Progenitor cell of endocrine pancreas (in vitro differentiated cells): ENCODE results near the gene MFSD1. TPM values are rescaled to one million over a fixed set of nuclear protein-coding genes. Genes with fewer than 3 reads are reported as not detected.

Experiments
- DNase-seq: peaks from one replicate; pipeline ENCODE4 v3.0.0; 2021; ENCODE audit warnings: low spot score; ENCODE audit not compliant: unreplicated experiment
- H3K27ac Mint-ChIP-seq: 2 replicates; pipeline ENCODE4 v1.8.0; 2021; ENCODE audit warnings: mild to moderate bottlenecking, moderate library complexity, mixed read lengths
- H3K27me3 Mint-ChIP-seq: 2 replicates; pipeline ENCODE4 v1.8.0; 2021; ENCODE audit warnings: mixed read lengths
- H3K36me3 Mint-ChIP-seq: 2 replicates; pipeline ENCODE4 v1.8.0; 2022; ENCODE audit warnings: mixed read lengths; ENCODE audit not compliant: insufficient read depth
- H3K4me1 Mint-ChIP-seq: 2 replicates; pipeline ENCODE4 v1.8.0; 2021; ENCODE audit warnings: low read depth, mixed read lengths
- H3K4me3 Mint-ChIP-seq: 2 replicates; pipeline ENCODE4 v1.8.0; 2021; ENCODE audit warnings: low read depth, mild to moderate bottlenecking, moderate library complexity, mixed read lengths
- H3K9me3 Mint-ChIP-seq: 2 replicates; pipeline ENCODE4 v1.8.0; 2021; ENCODE audit warnings: low read depth, mixed read lengths
- total RNA-seq: library from RNA; stranded (reverse); gene quantifications from 2 replicates; pipeline ENCODE4 v1.2.1, GENCODE V29; 2021
- TF ChIP-seq, protein P1 (sequence below): fragments of 200-600 bp; sonication (generic); IDR thresholded peaks from one replicate; pipeline ENCODE4 v1.5.0; 2021; ENCODE audit warnings: antibody characterized with exemption, mild to moderate bottlenecking; ENCODE audit not compliant: unreplicated experiment

The MFSD1 gene
- total RNA-seq, 1 donor from 2014 or later: 17.6 TPM

GRCh38 chr3:158773166-158773565 lies 28.7 kb upstream of the MFSD1 start:
- TF ChIP-seq, protein P1, sequence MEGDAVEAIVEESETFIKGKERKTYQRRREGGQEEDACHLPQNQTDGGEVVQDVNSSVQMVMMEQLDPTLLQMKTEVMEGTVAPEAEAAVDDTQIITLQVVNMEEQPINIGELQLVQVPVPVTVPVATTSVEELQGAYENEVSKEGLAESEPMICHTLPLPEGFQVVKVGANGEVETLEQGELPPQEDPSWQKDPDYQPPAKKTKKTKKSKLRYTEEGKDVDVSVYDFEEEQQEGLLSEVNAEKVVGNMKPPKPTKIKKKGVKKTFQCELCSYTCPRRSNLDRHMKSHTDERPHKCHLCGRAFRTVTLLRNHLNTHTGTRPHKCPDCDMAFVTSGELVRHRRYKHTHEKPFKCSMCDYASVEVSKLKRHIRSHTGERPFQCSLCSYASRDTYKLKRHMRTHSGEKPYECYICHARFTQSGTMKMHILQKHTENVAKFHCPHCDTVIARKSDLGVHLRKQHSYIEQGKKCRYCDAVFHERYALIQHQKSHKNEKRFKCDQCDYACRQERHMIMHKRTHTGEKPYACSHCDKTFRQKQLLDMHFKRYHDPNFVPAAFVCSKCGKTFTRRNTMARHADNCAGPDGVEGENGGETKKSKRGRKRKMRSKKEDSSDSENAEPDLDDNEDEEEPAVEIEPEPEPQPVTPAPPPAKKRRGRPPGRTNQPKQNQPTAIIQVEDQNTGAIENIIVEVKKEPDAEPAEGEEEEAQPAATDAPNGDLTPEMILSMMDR: no peak
- H3K27ac Mint-ChIP-seq: no peak overlapping the region
- DNase-seq: no peak
- peaks cover 15% of the 10 kb centered on the region for H3K4me1 Mint-ChIP-seq
- H3K27me3 Mint-ChIP-seq: no peaks in the 10 kb centered on the region
- H3K36me3 Mint-ChIP-seq: peaks cover 2% of the 10 kb centered on the region
- no peak overlapping the region for H3K4me3 Mint-ChIP-seq
- H3K9me3 Mint-ChIP-seq: no peaks in the 10 kb centered on the region

DNA sequence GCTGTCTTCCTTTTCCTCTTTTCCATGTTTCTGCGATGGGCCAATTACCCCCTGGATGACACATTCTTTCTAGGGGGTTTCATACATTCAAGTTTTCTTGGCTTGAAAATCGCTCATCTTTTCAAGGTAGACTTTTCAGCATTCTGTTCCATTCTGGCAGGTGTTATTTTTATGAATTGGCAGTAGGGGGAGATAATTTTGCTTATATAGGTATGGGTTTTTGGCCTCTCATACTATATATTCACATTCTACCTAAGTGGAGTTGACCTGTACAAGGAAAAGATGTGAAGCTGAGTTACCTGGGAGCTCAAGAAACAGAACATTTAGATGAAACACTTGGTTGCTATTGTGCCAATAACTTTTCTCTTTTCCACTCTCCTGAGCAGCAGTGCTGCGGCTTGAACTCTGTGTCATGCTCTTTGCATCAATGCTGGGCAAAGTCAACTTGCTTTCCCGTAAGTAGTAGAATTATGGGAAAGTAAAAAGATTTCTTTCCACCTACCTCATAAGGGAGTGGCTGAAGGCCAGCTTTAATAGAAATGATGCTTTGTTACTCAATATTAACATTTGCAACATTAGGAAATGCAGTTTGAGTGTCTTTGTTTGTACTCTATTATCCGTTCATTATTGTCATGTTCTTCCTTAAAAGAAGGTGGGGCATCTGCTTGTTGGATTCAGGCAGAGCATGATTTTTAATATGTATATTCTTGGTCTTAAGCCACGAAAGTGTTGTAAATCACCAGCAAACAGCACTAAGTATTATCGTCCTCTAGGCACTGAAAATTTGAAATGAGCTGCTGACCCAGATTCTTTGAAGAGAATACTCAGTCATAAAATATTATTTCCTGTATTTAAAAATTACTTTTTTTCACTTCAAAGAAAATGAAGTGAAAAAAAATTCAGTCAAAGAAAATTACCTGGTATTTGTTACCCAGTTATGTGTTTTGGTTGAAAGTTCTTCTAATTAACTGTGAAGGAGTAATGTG lies 27.7 kb upstream of the MFSD1 start:
- Mint-ChIP-seq H3K27ac (no peak overlapping the region), H3K36me3 (peaks cover 2% of the 10 kb centered on the region), H3K27me3 (no peaks in the 10 kb centered on the region), H3K4me1 (peaks cover 5% of the 10 kb centered on the region), H3K9me3 (no peaks in the 10 kb centered on the region), H3K4me3 (no peak overlapping the region)
- no peak for DNase-seq
- TF ChIP-seq, protein P1: no peak

DNA sequence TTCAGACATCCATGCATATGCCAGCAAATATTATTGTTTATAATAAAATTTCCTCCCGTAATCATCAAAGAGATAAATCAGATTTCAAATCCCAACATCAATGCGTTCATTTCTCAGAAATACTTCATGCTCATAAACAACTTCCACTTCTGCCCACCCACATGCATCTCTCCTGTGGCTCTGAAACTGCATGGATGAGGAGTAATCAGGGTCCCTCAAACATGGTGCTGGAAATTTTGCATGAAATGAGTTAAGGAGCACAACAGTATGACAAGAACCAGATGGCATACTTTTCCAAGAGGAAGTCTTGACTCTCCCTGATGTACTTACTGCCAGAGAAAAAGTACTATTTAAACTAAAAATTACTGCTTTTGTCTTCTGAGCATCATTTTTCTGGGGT lies 26.9 kb upstream of the MFSD1 start:
- Mint-ChIP-seq H3K27me3 (no peaks in the 10 kb centered on the region), H3K27ac (no peak overlapping the region), H3K9me3 (no peaks in the 10 kb centered on the region), H3K4me1 (peaks cover 1% of the 10 kb centered on the region), H3K36me3 (peaks cover 2% of the 10 kb centered on the region), H3K4me3 (no peak overlapping the region)
- TF ChIP-seq, protein P1: no peak
- DNase-seq: no peak

GRCh38 chr3:158775426-158776410 lies 26.1 kb upstream of the MFSD1 start:
- TF ChIP-seq, protein P1: no peak
- H3K36me3 Mint-ChIP-seq: peaks cover 2% of the 10 kb centered on the region
- DNase-seq: no peak
- H3K27ac Mint-ChIP-seq: no peak overlapping the region
- peaks cover 1% of the 10 kb centered on the region for H3K4me1 Mint-ChIP-seq
- no peaks in the 10 kb centered on the region for H3K9me3 Mint-ChIP-seq
- H3K4me3 Mint-ChIP-seq: no peak overlapping the region
- no peaks in the 10 kb centered on the region for H3K27me3 Mint-ChIP-seq

GRCh38 chr3:158776531-158776930 lies 25.3 kb upstream of the MFSD1 start:
- no peak for DNase-seq
- H3K4me1 Mint-ChIP-seq: peaks cover 1% of the 10 kb centered on the region
- no peak overlapping the region for H3K4me3 Mint-ChIP-seq
- no peaks in the 10 kb centered on the region for H3K9me3 Mint-ChIP-seq
- TF ChIP-seq, protein P1: no peak
- H3K27ac Mint-ChIP-seq: no peak overlapping the region
- no peaks in the 10 kb centered on the region for H3K27me3 Mint-ChIP-seq
- peaks cover 2% of the 10 kb centered on the region for H3K36me3 Mint-ChIP-seq
